ENCODE data around the gene BLTP2.

BLTP2 gene

GRCh38 chr17:28597606-28598383 lies 47.2 kb downstream of the BLTP2 start:
- DNase-seq, result no peak

All from NCI-H446 treated with DMSO at 0.1 percent for 48 hours (cell line).